Stimulated activated naive B cell treated with anti-CD40 and anti-IgM and Interleukin-4, amounts not matched to agents 10 μg/mL and 1 μg/mL and 100 μg/mL, for 72 hours (primary cell): ENCODE measurements around the gene REV3L.
"Not testable (repeated sequence)": the region's sequence is repeated elsewhere in the genome, so short reads cannot be mapped to it uniquely, and the experiment has no call there.

Source experiments
- ATAC-seq, 2 donors: fragments of 150-1000 bp; cut with Tn5 transposase; replicated peaks; 2 replicates each; pipeline ENCODE4 v1.10.0; 2021; ENCODE audit warnings: moderate library complexity in 1 of 2
- DNase-seq: peaks from one replicate; pipeline ENCODE4 v3.0.0; 2021
- H3K27ac Mint-ChIP-seq: one replicate; pipeline ENCODE4 v1.8.0; 2022; ENCODE audit warnings: mild to moderate bottlenecking, mixed read lengths
- H3K27me3 Mint-ChIP-seq, 2 donors: one replicate each; pipeline ENCODE4 v1.8.0; 2022; ENCODE audit warnings: mixed read lengths in 2 of 2
- H3K36me3 Mint-ChIP-seq, 2 donors: one replicate each; pipeline ENCODE4 v1.8.0; 2022; ENCODE audit warnings: mixed read lengths in 2 of 2, mild to moderate bottlenecking in 1 of 2
- H3K4me1 Mint-ChIP-seq, 2 donors: one replicate each; pipeline ENCODE4 v1.8.0; 2022; ENCODE audit warnings: mixed read lengths in 2 of 2, mild to moderate bottlenecking in 1 of 2
- H3K4me3 Mint-ChIP-seq, 2 donors: one replicate each; pipeline ENCODE4 v1.8.0; 2022; ENCODE audit warnings: mild to moderate bottlenecking in 2 of 2, mixed read lengths in 2 of 2, moderate library complexity in 1 of 2
- H3K9me3 Mint-ChIP-seq, 2 donors: one replicate each; pipeline ENCODE4 v1.8.0; 2022; ENCODE audit warnings: mixed read lengths in 2 of 2, mild to moderate bottlenecking in 1 of 2

REV3L gene

DNA sequence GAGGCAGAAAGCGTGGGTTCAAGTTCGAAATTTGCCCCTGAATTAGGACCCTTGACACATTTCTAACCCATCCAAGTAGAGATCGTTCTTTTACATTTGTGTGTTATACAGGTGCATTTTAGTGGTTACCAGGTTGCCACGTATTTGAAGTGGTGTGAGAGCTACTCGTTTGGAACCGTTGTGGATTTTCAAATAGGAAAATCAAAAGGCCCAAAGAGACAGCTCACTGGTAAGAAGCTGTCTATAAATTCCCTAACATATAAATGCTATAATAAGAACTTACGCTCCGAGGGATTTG is 1.6 kb upstream of the REV3L start:
- Mint-ChIP-seq H3K27ac (peak overlapping the region; percentile 97), H3K36me3 (peaks cover 7 to 20% of the 10 kb centered on the region in 2 donors)
- DNase-seq = no peak

DNA sequence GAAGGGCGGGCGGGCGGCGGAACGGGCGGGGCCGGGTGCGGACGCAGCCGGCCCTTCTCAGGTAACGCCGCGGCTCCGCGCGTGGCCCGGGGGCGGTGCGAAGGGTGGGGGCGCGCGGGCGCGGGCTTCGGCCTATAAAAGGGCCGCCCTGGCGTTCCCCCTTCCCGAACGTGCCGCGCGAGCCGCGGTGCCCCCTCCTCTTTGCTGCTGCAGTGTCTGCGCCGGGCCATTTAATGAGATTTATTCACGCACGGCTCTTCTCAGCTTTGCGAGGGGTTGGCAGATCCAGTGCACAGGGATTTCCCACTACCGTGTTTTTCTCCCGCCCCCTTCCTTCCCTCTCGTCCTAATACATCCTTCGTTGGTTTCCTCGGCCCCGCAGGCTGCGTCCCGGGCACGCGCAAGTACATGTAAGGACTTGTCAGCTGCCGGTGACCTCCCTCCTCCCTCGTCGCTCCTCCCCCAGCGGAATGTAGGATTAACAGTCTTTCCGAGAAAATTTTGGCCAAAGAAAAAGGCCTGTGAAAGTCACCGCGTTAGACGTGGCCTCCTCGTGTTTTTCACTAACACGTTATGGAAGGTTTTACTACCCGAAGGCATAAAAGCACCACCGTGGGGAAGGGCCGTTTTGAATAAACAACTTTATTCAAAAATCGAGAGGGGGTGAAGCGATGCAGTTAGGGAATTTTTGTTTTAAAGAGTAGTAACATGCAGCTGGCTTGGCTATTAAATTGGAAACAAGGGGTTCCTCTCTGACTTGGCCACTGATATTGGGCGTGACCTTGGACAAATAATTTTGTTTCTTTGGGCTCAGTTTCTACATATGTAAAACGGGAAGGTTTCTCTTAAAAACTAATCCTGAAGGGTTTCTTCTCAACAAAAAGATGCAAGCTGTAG is 966 bp upstream of the REV3L start:
- Mint-ChIP-seq H3K9me3 (no peaks in the 10 kb centered on the region), H3K27ac (peak overlapping the region; percentile 99), H3K4me1 (peaks cover 17 to 29% of the 10 kb centered on the region in 2 donors), H3K4me3 (peak overlapping the region; percentile 91 to 98), H3K27me3 (no peaks in the 10 kb centered on the region), H3K36me3 (peaks cover 7 to 20% of the 10 kb centered on the region in 2 donors)
- ATAC-seq (peak; percentile 70 to 77), DNase-seq (peak; percentile 75)

More for the DNA sequence above, 1.6 kb upstream of the REV3L start:
- no peak for ATAC-seq
- Mint-ChIP-seq H3K4me1 (peaks cover 16 to 32% of the 10 kb centered on the region in 2 donors), H3K27me3 (no peaks in the 10 kb centered on the region), H3K4me3 (peak overlapping the region; percentile 91 to 98), H3K9me3 (no peaks in the 10 kb centered on the region)

DNA sequence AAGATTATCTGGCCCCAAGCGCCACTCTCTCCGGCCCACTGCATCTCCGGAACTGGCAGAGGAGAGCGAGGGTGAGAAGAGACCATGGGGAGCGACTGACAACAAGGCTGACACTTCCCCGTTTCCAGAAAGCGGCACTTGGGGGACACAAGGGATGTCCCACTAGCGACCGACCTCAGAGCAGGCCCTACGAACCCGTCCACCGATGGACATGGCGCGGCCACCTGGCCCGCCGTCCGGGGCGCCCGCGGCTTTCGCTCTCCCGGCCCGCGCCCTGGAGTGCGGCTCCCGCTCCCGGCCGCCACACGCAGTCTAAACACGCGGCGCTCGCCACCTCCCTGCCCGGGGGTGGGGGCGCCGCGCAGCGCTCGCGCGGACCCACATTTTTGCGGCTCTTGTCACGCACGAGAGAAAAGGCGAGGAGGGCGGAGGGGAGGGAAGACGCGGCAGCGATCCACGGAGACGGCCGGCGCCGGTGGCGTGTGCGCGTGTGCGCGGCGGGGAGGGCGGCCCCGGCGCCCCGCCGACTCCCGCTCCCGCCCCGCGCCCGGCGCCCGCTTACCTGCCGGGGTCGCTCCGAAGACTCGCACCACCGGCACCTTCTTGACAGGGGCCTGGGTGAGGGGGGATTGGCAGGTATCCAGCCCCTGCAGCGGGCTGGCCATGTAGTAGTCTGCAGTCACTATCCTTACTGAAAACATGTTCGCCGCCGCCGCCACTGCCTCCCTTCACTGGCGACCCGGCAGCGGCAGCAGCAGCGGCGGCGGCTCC is 645 bp downstream of the REV3L start:
- H3K4me1 Mint-ChIP-seq = peaks cover 26 to 30% of the 10 kb centered on the region in 2 donors
- no peaks in the 10 kb centered on the region for H3K9me3 Mint-ChIP-seq
- peak overlapping the region; percentile 99 for H3K27ac Mint-ChIP-seq
- H3K4me3 Mint-ChIP-seq = peak overlapping the region; percentile 91 to 98
- peak; percentile 27 to 35 for ATAC-seq
- peaks cover 2 to 10% of the 10 kb centered on the region in 2 donors for H3K36me3 Mint-ChIP-seq
- no peaks in the 10 kb centered on the region for H3K27me3 Mint-ChIP-seq
- DNase-seq = peak; percentile 44

DNA sequence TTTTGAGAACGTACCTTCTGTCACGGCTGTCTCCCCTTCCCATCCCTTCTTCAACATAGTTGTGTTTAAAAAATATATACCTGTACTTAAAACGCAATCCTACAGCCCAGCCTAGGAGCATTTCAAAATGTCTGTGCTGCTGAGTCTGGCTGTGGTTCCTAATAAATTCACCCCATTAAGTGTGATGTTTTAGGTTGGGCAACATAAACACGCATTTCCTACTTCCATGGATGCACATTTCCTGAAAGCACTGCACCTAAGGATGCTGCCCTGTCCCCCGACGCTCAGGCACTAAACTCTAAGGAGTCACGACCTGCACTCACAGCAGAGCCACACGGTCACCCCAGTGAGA is 1.2 kb downstream of the REV3L start:
- peaks cover 28 to 34% of the 10 kb centered on the region in 2 donors for H3K4me1 Mint-ChIP-seq
- H3K36me3 Mint-ChIP-seq = peaks cover 2 to 9% of the 10 kb centered on the region in 2 donors
- peak overlapping the region; percentile 99 for H3K27ac Mint-ChIP-seq
- ATAC-seq (no peak), DNase-seq (no peak)
- H3K4me3 Mint-ChIP-seq = peak overlapping the region; percentile 91 to 98
- no peaks in the 10 kb centered on the region for H3K27me3 Mint-ChIP-seq
- H3K9me3 Mint-ChIP-seq = no peaks in the 10 kb centered on the region

DNA sequence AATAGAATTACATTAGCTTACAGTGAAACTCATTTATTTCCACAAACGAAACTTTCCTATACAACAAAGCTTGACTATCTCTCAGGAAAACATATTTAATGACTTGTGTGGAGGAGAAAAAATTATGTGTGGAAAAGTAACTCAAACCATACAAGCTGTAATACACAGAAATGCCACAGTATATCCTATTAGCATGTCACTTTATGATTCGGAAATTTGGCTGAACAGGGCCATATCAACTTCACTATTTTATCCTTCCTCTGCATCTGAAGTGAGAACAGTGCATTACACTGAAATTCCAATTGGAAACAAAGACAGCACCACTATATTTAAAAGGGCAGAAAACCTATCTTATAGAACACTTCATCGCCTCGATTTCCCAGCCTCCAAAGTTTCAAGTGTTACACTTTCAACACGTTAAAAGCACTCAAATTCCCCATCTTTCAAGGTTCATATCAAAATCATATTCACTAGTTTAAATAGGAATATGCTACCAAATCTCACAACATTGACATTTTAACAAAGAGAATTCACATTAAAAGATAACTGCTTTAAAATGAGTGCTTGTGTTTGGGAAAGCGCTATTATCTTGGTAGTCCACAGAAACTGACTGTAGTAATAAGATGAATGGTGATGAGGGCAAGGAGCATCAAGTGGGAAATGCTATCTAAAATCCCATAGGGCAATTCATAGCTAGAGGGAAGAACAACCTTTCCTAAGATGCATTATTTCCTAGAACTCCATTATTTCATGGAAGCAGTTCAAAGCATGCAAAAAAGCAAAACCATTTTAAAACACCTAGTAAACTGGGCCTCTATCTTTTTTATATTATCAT is 1.8 kb downstream of the REV3L start:
- Mint-ChIP-seq H3K4me1 (peaks cover 27 to 34% of the 10 kb centered on the region in 2 donors), H3K9me3 (no peaks in the 10 kb centered on the region), H3K36me3 (peaks cover 2 to 4% of the 10 kb centered on the region in 2 donors), H3K27me3 (no peaks in the 10 kb centered on the region), H3K27ac (peak overlapping the region; percentile 25), H3K4me3 (peak overlapping the region; percentile 91 to 98)
- ATAC-seq = no peak
- no peak for DNase-seq

DNA sequence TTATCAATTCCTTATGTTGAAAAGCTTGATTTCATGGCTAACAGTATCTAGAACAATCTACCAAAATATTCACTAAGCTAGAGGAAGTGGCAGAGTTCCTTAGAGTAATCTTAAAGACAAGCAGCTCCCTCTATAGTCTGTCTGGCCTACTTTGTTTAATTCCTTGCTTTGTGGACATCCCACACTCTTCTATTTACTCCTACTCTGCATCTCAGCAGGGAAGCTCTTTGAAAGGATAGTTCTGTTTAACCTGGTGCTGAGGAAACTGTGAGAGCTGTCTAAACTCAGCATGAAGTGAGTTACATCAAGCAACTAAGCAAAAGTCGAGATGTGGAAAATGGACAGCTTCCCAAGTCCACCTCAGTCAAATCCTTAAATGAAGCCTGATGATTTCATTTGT is 4.3 kb downstream of the REV3L start:
- Mint-ChIP-seq H3K9me3 (no peaks in the 10 kb centered on the region), H3K4me1 (peaks cover 25 to 32% of the 10 kb centered on the region in 2 donors), H3K36me3 (peaks cover 0 to 4% of the 10 kb centered on the region in 2 donors), H3K27ac (no peak overlapping the region), H3K4me3 (no peak overlapping the region), H3K27me3 (no peaks in the 10 kb centered on the region)
- DNase-seq (no peak), ATAC-seq (no peak)

DNA sequence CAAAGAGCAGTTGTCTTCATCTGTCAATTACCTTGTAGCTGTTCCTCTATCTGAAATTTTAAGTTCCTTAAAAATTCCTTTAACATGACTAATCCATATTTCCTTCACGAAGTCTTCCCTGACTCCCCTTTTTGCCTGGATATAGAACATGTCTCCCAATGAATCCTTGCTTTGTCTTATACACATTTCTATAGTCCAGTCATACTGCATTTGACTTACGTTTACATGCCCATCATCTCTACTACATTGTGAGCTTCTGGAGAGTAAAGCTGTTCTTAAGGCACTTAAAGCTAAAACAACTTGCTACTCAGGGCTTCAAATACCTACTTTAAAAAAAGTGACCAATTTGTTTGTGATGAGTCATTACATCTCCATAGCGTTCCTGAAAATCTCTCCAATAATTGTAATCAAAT is 4.9 kb downstream of the REV3L start:
- no peak overlapping the region for H3K4me3 Mint-ChIP-seq
- H3K27me3 Mint-ChIP-seq = no peaks in the 10 kb centered on the region
- no peaks in the 10 kb centered on the region for H3K9me3 Mint-ChIP-seq
- no peak overlapping the region for H3K27ac Mint-ChIP-seq
- DNase-seq (no peak), ATAC-seq (no peak)
- H3K4me1 Mint-ChIP-seq = peaks cover 25 to 35% of the 10 kb centered on the region in 2 donors
- peaks cover 0 to 4% of the 10 kb centered on the region in 2 donors for H3K36me3 Mint-ChIP-seq

DNA sequence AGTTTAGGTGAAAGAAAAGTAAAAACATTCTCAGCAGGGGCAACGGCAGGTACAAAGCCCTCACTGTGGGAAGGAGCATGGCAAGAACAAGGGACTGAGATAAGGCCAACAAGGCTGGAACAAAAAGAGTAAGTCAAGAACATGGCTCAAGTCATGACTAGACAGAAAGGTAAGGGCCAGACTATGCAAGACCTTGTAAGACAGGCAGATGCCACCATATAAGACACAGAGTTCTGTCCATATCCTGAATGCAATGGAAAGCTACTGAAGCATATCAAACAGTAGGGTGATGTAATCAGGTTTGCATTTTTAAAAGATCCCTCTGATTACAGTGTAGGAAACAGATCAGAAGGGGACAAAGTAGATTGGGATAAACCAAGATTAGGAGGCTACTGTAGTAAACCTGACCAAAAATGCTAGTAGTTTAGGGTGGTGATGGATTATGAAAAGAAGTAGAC is 5.5 kb downstream of the REV3L start:
- peaks cover 27 to 40% of the 10 kb centered on the region in 2 donors for H3K4me1 Mint-ChIP-seq
- peak overlapping the region; percentile 42 for H3K27ac Mint-ChIP-seq
- peak overlapping the region; percentile 10 to 33 for H3K4me3 Mint-ChIP-seq
- no peaks in the 10 kb centered on the region for H3K9me3 Mint-ChIP-seq
- H3K27me3 Mint-ChIP-seq = no peaks in the 10 kb centered on the region
- peak in 1 of 2 donors; percentile 54 for ATAC-seq
- DNase-seq = no peak
- peaks cover 0 to 4% of the 10 kb centered on the region in 2 donors for H3K36me3 Mint-ChIP-seq

DNA sequence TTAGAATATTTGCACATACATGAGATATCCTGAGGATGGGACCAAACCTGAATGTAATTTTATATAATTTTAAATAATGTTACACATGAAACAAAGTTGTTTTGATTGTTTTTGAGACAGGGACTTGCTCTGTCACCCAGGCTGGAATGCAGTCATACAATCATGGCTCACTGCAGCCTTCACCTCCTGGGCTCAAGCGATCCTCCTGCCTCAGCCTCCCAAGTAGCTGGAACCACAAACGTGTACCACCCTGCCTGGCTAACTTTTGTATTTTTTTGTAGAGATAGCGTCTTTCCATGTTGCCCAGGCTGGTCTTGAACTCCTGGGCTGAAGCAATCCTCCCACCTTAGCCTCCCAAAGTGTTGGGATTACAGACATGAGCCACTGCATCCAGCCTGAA is 7.0 kb downstream of the REV3L start:
- not testable (repeated sequence) for DNase-seq, H3K27ac Mint-ChIP-seq, H3K4me3 Mint-ChIP-seq, H3K27me3 Mint-ChIP-seq, H3K9me3 Mint-ChIP-seq, ATAC-seq, H3K36me3 Mint-ChIP-seq
- H3K4me1 Mint-ChIP-seq = peaks cover 25 to 34% of the 10 kb centered on the region in 2 donors

DNA sequence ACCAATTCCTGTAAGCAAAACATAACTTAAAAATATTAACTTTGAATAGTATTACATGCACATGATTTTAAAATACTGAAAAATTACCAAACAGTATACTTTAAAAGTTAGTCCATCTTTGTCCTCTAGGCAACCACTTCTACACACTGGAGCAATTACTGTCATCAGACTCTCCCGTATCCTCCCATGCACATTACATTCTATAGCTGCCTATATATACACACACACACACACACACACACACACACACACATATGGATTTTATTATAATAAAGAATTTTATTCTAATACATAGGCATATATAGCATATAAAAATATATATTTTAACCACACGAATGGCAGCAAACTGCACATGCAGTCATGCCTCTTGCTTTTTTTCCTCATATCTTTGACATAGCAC is 8.2 kb downstream of the REV3L start:
- DNase-seq (no peak), ATAC-seq (no peak)
- no peak overlapping the region for H3K27ac Mint-ChIP-seq
- no peaks in the 10 kb centered on the region for H3K27me3 Mint-ChIP-seq
- no peaks in the 10 kb centered on the region for H3K9me3 Mint-ChIP-seq
- H3K4me1 Mint-ChIP-seq = peaks cover 23 to 31% of the 10 kb centered on the region in 2 donors
- no peaks in the 10 kb centered on the region for H3K36me3 Mint-ChIP-seq
- H3K4me3 Mint-ChIP-seq = no peak overlapping the region

DNA sequence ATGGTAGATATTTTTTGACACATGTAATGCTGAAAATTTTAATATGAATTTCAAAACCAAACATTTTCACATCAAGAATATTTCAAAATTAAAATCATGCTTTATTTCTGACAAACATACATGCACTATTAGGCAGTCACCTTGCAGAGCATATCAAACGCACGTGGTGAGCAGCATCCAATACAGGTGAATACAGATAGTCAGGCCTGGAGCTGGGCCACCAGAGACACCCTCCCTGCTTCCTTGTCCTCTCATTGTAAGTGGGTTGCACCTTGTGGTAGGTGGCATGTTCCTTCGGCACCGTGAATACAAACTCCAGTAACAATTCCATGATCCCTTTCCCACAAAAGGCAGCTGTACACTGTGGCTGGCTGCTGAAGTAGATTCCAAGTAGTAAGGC is 8.9 kb downstream of the REV3L start:
- DNase-seq = no peak
- no peak for ATAC-seq
- Mint-ChIP-seq H3K27ac (no peak overlapping the region), H3K4me1 (peaks cover 23 to 32% of the 10 kb centered on the region in 2 donors), H3K36me3 (no peaks in the 10 kb centered on the region), H3K9me3 (no peaks in the 10 kb centered on the region), H3K4me3 (no peak overlapping the region), H3K27me3 (no peaks in the 10 kb centered on the region)

DNA sequence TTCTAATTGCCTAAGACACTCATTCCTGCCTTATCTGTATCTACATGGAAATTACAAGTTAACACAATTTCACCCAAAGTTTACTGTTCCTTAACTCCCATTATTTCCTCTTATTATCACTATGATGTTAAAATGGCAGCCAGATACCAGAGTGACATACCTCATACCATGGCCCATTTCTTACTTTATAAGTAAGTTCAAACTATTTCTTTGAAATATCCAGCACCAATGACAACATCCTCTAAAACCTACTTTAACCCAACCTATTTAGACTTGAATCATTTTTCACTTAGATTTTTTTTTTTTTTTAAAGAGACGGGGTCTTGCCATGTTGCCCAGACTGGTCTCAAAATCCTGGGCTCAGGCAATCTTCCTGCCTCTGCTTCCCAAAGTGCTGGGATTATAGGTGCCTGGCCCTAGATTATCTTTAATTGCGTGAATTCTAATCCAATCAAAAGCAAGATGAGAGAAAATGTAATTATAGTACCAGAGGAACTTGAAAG is 10.0 kb downstream of the REV3L start:
- Mint-ChIP-seq H3K36me3 (no peaks in the 10 kb centered on the region), H3K4me3 (no peak overlapping the region), H3K27ac (no peak overlapping the region), H3K27me3 (no peaks in the 10 kb centered on the region), H3K4me1 (peaks cover 20 to 34% of the 10 kb centered on the region in 2 donors), H3K9me3 (no peaks in the 10 kb centered on the region)
- ATAC-seq (no peak), DNase-seq (no peak)

DNA sequence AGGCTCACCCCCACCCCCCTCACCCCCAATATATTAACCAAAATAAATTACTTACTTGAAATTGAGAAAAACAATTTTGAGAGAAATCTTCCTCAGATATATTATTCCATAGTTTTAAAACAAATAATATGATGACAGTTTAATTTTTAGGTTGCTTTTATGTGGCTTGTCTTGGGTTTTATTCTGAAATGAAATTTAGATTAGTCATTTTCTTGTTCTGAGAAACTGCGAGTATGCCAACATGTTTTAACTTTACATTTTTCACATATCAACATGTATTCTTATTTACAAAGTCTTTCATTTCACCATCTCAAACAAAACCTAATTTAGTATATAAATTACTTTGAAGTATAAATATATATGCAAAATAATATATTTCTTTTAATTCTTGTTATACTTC is 11.1 kb downstream of the REV3L start:
- H3K27me3 Mint-ChIP-seq = no peaks in the 10 kb centered on the region
- H3K36me3 Mint-ChIP-seq = no peaks in the 10 kb centered on the region
- no peak overlapping the region for H3K27ac Mint-ChIP-seq
- H3K4me1 Mint-ChIP-seq = peaks cover 15 to 29% of the 10 kb centered on the region in 2 donors
- ATAC-seq (no peak), DNase-seq (no peak)
- H3K4me3 Mint-ChIP-seq = no peak overlapping the region
- no peaks in the 10 kb centered on the region for H3K9me3 Mint-ChIP-seq

DNA sequence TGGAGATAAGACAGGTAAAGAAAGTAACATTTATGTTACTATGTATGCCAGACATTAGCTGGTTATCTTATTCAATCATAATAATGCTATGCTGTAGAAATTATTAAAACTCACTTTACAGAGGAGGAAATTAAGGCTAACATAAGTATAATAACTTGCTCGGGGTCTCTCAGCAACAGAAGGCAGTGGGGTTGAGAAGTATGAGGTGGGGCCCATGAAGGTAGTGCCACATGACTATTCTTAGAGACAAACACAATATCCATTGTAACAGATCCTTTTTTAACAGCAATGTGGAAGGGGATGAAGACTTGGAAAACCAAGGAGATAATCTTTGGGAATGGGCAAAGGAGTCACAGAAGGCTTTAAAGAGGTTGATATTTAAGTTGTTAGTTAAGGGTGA is 11.5 kb downstream of the REV3L start:
- no peak overlapping the region for H3K27ac Mint-ChIP-seq

More for the DNA sequence above, 11.5 kb downstream of the REV3L start:
- Mint-ChIP-seq H3K9me3 (no peaks in the 10 kb centered on the region), H3K4me3 (no peak overlapping the region), H3K27me3 (no peaks in the 10 kb centered on the region), H3K4me1 (peaks cover 15 to 28% of the 10 kb centered on the region in 2 donors), H3K36me3 (no peaks in the 10 kb centered on the region)
- DNase-seq (no peak), ATAC-seq (no peak)
